ENCODE data around the gene RGMB. TPM values are rescaled to one million over a fixed set of nuclear protein-coding genes. Genes with fewer than 3 reads are reported as not detected.

RGMB gene
- total RNA-seq, 1 donor from 2014 or later, result 11.0 TPM

DNA sequence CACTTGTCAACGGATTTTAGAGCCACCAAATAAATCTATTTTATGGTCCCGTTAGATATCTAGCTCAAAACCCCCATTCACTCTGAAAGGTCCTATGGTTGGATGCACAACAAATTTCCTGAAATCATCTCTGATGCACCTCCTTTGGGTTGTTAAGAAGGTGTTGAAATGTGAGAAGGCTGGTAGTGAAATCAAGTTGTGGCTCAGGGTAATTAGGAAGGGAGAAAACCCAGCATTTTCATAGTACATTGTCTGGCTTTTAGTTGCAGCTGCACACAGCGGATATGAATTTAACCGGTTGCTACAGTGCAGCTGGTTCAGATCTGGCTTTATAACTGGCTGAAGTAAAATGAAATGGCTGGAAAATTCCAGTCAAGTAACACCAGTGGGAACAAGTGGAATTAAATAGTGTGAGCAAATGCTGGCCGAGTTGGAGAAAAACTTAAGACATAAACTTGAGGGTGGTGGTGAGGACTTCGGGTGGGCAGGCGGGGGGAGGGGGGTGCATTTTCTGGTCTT, 17.6 kb downstream of the RGMB start:
- TF ChIP-seq, protein P1, sequence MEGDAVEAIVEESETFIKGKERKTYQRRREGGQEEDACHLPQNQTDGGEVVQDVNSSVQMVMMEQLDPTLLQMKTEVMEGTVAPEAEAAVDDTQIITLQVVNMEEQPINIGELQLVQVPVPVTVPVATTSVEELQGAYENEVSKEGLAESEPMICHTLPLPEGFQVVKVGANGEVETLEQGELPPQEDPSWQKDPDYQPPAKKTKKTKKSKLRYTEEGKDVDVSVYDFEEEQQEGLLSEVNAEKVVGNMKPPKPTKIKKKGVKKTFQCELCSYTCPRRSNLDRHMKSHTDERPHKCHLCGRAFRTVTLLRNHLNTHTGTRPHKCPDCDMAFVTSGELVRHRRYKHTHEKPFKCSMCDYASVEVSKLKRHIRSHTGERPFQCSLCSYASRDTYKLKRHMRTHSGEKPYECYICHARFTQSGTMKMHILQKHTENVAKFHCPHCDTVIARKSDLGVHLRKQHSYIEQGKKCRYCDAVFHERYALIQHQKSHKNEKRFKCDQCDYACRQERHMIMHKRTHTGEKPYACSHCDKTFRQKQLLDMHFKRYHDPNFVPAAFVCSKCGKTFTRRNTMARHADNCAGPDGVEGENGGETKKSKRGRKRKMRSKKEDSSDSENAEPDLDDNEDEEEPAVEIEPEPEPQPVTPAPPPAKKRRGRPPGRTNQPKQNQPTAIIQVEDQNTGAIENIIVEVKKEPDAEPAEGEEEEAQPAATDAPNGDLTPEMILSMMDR (IDR thresholded peaks at IDR 0.05; ENCODE audit: unreplicated experiment), result no peak
- Mint-ChIP-seq H3K27ac (no peak overlapping the region), H3K36me3 (peaks cover 5% of the 10 kb centered on the region), H3K4me1 (peaks cover 29% of the 10 kb centered on the region), H3K9me3 (no peaks in the 10 kb centered on the region), H3K4me3 (no peak overlapping the region), H3K27me3 (ENCODE audit: low read depth) (no peaks in the 10 kb centered on the region)
- DNase-seq (ENCODE audit: low spot score in 2 of 2, unreplicated experiment in 2 of 2), result no peak

DNA sequence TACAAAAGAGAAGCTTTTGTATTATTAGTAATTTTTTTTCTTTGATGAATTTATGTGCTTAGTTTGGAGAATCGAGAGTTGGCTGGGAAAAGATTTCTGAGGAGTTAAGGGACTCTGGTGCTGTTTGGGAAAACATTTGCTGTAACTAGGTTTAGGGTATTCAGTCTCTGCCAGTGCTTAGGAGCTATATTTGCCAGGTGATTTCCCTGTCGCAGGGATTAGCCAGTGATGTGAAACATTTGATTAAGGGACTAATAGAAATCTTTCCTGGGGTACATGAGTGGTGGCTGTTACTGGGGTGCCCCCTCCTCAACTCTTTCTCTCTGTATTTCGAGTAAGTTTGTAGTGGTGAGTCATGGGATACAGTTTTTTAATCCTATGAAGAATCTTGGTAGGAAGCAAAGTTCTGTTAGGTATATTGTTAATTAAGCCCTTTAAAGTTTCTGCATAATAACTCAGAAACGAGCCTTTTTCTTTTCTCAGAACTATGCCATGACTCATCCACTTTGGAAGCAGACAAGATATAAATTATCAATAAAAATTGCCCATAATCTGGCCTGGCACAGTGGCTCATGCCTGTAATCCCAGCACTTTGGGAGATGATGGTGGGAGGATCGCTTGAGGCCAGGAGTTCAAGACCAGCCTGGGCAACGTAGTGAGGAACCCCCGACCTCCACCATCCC, 18.6 kb downstream of the RGMB start:
- Mint-ChIP-seq H3K9me3 (no peaks in the 10 kb centered on the region), H3K36me3 (peaks cover 5% of the 10 kb centered on the region), H3K27ac (no peak overlapping the region), H3K4me1 (peaks cover 26% of the 10 kb centered on the region), H3K4me3 (no peak overlapping the region), H3K27me3 (ENCODE audit: low read depth) (no peaks in the 10 kb centered on the region)
- no peak for DNase-seq (ENCODE audit: low spot score in 2 of 2, unreplicated experiment in 2 of 2)
- TF ChIP-seq, protein P1 (IDR thresholded peaks at IDR 0.05; ENCODE audit: unreplicated experiment), result no peak

DNA sequence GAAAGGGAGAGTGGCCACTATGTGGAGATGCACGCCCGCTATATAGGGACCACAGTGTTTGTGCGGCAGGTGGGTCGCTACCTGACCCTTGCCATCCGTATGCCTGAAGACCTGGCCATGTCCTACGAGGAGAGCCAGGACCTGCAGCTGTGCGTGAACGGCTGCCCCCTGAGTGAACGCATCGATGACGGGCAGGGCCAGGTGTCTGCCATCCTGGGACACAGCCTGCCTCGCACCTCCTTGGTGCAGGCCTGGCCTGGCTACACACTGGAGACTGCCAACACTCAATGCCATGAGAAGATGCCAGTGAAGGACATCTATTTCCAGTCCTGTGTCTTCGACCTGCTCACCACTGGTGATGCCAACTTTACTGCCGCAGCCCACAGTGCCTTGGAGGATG, 19.8 kb downstream of the RGMB start:
- peaks cover 5% of the 10 kb centered on the region for H3K36me3 Mint-ChIP-seq
- H3K4me1 Mint-ChIP-seq, result peaks cover 24% of the 10 kb centered on the region
- H3K9me3 Mint-ChIP-seq, result no peaks in the 10 kb centered on the region
- H3K27me3 Mint-ChIP-seq (ENCODE audit: low read depth), result no peaks in the 10 kb centered on the region
- no peak overlapping the region for H3K4me3 Mint-ChIP-seq
- no peak for DNase-seq (ENCODE audit: low spot score in 2 of 2, unreplicated experiment in 2 of 2)
- H3K27ac Mint-ChIP-seq, result no peak overlapping the region
- TF ChIP-seq, protein P1 (IDR thresholded peaks at IDR 0.05; ENCODE audit: unreplicated experiment), result no peak

- TF ChIP-seq, protein P1 (IDR thresholded peaks at IDR 0.05; ENCODE audit: unreplicated experiment), result no peak
- Mint-ChIP-seq H3K36me3 (peaks cover 5% of the 10 kb centered on the region), H3K4me3 (no peak overlapping the region), H3K9me3 (no peaks in the 10 kb centered on the region), H3K4me1 (peaks cover 24% of the 10 kb centered on the region), H3K27me3 (ENCODE audit: low read depth) (no peaks in the 10 kb centered on the region), H3K27ac (no peak overlapping the region)
- no peak for DNase-seq (ENCODE audit: low spot score in 2 of 2, unreplicated experiment in 2 of 2)
Observed at GRCh38 chr5:98794001-98794400, 20.5 kb downstream of the RGMB start.

DNA sequence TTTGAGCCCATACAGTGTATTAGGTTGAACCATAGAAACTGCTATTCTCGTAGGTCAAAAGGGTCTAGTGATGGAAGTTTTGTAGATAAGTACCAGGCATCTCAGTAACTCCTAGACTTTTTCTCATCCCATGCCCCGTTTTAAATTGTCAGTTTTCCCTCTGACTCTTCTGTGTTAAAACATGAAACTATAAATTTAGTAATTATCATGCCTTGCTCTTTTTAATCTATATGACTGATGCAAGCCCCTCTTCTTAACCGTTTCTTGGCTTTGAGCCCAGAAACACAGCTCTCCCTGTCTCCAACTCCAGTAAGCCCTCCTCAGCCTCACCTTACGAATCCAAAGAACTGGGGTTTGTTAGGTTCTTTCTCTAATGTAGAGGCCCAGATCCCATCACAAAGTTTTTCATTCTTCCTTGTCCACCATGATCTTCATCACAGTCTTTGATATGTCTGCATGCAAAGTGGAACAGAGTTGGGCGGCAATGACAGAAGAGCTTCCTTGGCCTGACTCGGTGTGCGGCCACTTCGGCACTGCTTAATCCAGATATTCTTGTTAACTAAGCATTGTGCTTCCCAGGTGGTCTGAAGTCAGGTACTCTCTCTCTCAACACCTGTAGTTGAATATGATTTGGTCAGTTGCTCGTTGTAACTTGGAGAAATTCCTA, 21.1 kb downstream of the RGMB start:
- Mint-ChIP-seq H3K4me3 (no peak overlapping the region), H3K36me3 (peaks cover 5% of the 10 kb centered on the region), H3K4me1 (peaks cover 24% of the 10 kb centered on the region), H3K27ac (peak overlapping the region; percentile 18), H3K27me3 (ENCODE audit: low read depth) (no peaks in the 10 kb centered on the region), H3K9me3 (no peaks in the 10 kb centered on the region)
- TF ChIP-seq, protein P1 (IDR thresholded peaks at IDR 0.05; ENCODE audit: unreplicated experiment), result no peak
- no peak for DNase-seq (ENCODE audit: low spot score in 2 of 2, unreplicated experiment in 2 of 2)
